HL-60 (cell line): Measurements from ENCODE around the gene SPATA17.

Experiments
- DNase-seq, 2 experiments: peaks; one replicate each; pipeline ENCODE4 v3.0.0-alpha.2; 2010 to 2020; ENCODE audit warnings: low read depth in 1 of 2, low spot score in 1 of 2
- H3K27ac ChIP-seq: fragments of 250-450 bp; sonication (Bioruptor Pico); replicated peaks from 2 replicates; pipeline ENCODE4 v1.5.1; 2020; ENCODE audit warnings: mild to moderate bottlenecking, moderate library complexity
- H3K27me3 ChIP-seq: fragments of 250-450 bp; sonication (Bioruptor Pico); 2 replicates; pipeline ENCODE4 v1.5.1; 2021; ENCODE audit warnings: mild to moderate bottlenecking, moderate library complexity; ENCODE audit not compliant: insufficient read depth, poor library complexity, severe bottlenecking
- H3K4me3 ChIP-seq: replicated peaks from 2 replicates; pipeline ENCODE4 v1.5.1; 2011; ENCODE audit warnings: mild to moderate bottlenecking, control low read depth, low read length; ENCODE audit not compliant: insufficient read depth
- CTCF ChIP-seq: IDR thresholded peaks from one replicate; pipeline ENCODE4 v1.5.1; 2011; ENCODE audit warnings: low read length, control low read depth, inconsistent platforms; ENCODE audit not compliant: insufficient read depth
- GABPA ChIP-seq: IDR thresholded peaks from 2 replicates; pipeline ENCODE4 v1.6.1; 2012; ENCODE audit warnings: low read depth
- POLR2AphosphoS5 ChIP-seq: IDR thresholded peaks from 2 replicates; pipeline ENCODE4 v1.6.1; 2012; ENCODE audit warnings: low read depth
- REST ChIP-seq: IDR thresholded peaks from 2 replicates; pipeline ENCODE4 v1.6.1; 2012; ENCODE audit warnings: low read depth; ENCODE audit not compliant: insufficient replicate concordance
- SPI1 ChIP-seq: IDR thresholded peaks from 2 replicates; pipeline ENCODE4 v1.6.1; 2012; ENCODE audit warnings: low read depth, mild to moderate bottlenecking, borderline replicate concordance

Gene SPATA17

GRCh38 chr1:217891966-217892365 is 260.8 kb downstream of the SPATA17 start:
- TF ChIP-seq REST (no peak), POLR2AphosphoS5 (no peak), CTCF (no peak), SPI1 (no peak), GABPA (no peak)
- Histone ChIP-seq H3K4me3 (no peak overlapping the region), H3K27ac (no peak overlapping the region), H3K27me3 (no peaks in the 10 kb centered on the region)
- DNase-seq, result no peak

GRCh38 chr1:217892750-217893149 is 261.6 kb downstream of the SPATA17 start:
- DNase-seq, result no peak
- H3K27me3 ChIP-seq, result no peaks in the 10 kb centered on the region
- TF ChIP-seq CTCF, result no peak
- TF ChIP-seq SPI1, result no peak
- no peak for TF ChIP-seq REST
- no peak for TF ChIP-seq GABPA
- TF ChIP-seq POLR2AphosphoS5, result no peak
- H3K4me3 ChIP-seq, result no peak overlapping the region
- no peak overlapping the region for H3K27ac ChIP-seq

- DNase-seq, result no peak
- Histone ChIP-seq H3K27me3 (no peaks in the 10 kb centered on the region), H3K27ac (no peak overlapping the region), H3K4me3 (no peak overlapping the region)
- TF ChIP-seq CTCF (no peak), POLR2AphosphoS5 (no peak), SPI1 (no peak), REST (no peak), GABPA (no peak)
Measured at GRCh38 chr1:217895841-217896240, 264.7 kb downstream of the SPATA17 start.
